Adrenal gland (tissue), 12 donors: ENCODE data around the gene RPS6KA2. TPM values are rescaled to one million over a fixed set of nuclear protein-coding genes. Genes with fewer than 3 reads are reported as not detected.

Experiments used
- DNase-seq, 7 donors: peaks; one replicate each; pipeline ENCODE4 v3.0.0-alpha.2; 2019 to 2020
- H3K27ac ChIP-seq, 5 donors: fragments of 200-600 bp; sonication (generic) in 4 of 5; 1 replicate in 3 of 5; 2 replicates in 2 of 5; pipeline versions ENCODE4 v1.5.1 to v1.8.0; 2016 to 2020; ENCODE audit warnings: mild to moderate bottlenecking in 1 of 5
- H3K27me3 ChIP-seq: fragments of 200-600 bp; 2 replicates; pipeline ENCODE4 v1.8.0; 2021
- H3K36me3 ChIP-seq, 2 donors: fragments of 200-600 bp; replicated peaks in 1 of 2; 1 replicate in 1 of 2; 2 replicates in 1 of 2; pipeline versions ENCODE4 v1.5.1 to v1.8.0; 2018 to 2022
- H3K4me1 ChIP-seq, 2 donors: fragments of 200-600 bp; replicated peaks in 1 of 2; 1 replicate in 1 of 2; 2 replicates in 1 of 2; pipeline versions ENCODE4 v1.5.1 to v1.8.0; 2018 to 2021
- H3K4me3 ChIP-seq, 4 donors: fragments of 200-600 bp; sonication (generic) in 3 of 4; one replicate each; pipeline ENCODE4 v1.5.1; 2016 to 2018
- H3K9me3 ChIP-seq, 3 donors: fragments of 200-600 bp; sonication (generic) in 1 of 3; replicated peaks in 1 of 3; 1 replicate in 2 of 3; 2 replicates in 1 of 3; pipeline versions ENCODE4 v1.5.1 to v1.8.0; 2016 to 2021
- CTCF ChIP-seq, 6 experiments: fragments of 450-650 bp in 4 of 6; fragments of 200-600 bp in 2 of 6; sonication (generic) in 1 of 6; IDR thresholded peaks; 1 replicate in 5 of 6; 2 replicates in 1 of 6; pipeline versions ENCODE4 v1.5.1 to v1.8.0; 2016 to 2021; ENCODE audit warnings: antibody characterized with exemption in 6 of 6, mild to moderate bottlenecking in 2 of 6, moderate library complexity in 1 of 6
- POLR2A ChIP-seq, 2 donors: fragments of 450-650 bp; IDR thresholded peaks; one replicate each; pipeline ENCODE4 v1.6.1; 2017; ENCODE audit warnings: antibody characterized with exemption in 2 of 2, mild to moderate bottlenecking in 2 of 2, moderate library complexity in 1 of 2
- WGBS, 4 donors: extraction: QIAGEN DNeasy Blood & Tissue Kit in 2 of 4; methylation state at CpG; one replicate each; pipeline versions ENCODE4 v1.1.5 to v1.1.7; 2013 to 2017; 5-methylcytosine and 5-hydroxymethylcytosine counted together
- intact Hi-C, 2 donors: fragments of 100-400 bp; cut with DNase I; formaldehyde crosslinking; loops; one replicate each; pipeline versions ENCODE4 v1.14.1 to v1.15.0; 2022 to 2023
- polyA plus RNA-seq, 3 donors: library from polyadenylated mRNA; stranded (reverse); fragments of 200-250 nt in 2 of 3; fragments of 350-450 nt in 1 of 3; fragmentation: Illumina TruSeq in 1 of 3; extraction: RNeasy Lipid Tissue Mini Kit (QIAGEN cat#74804) in 1 of 3; gene quantifications; one replicate each; pipeline ENCODE4 v1.2.3, GENCODE V29; 2013 to 2014
- total RNA-seq, 9 donors: library from RNA; depleted of rRNA in 4 of 9; stranded (reverse); fragments of >200 nt in 4 of 9; fragments of 120-200 nt in 1 of 9; fragmentation: NEBNext Ultra II Directional in 1 of 9; extraction: Animal tissue kit (Norgen Biotek cat#: 25700) in 1 of 9; gene quantifications; one replicate each; pipeline versions ENCODE4 v1.1.0 to v1.2.4, GENCODE V29; 2013 to 2023
- donor health status: healthy with polysubstance abuse.
- donor health status: Bipolar disorder and iron deficiency.
- donor health status: DM: yes; HTN: yes; CAD: no.
- donor health status: DM: no; HTN: no; CAD: no.
- donor health status: DM: no; HTN: no; CAD: no.
- donor health status: DM: yes; HTN: yes; CAD: no.

The RPS6KA2 gene
- total and polyA plus RNA-seq, 12 donors: 7.0 to 40.4 (median 26.2) TPM

- TF ChIP-seq POLR2A (IDR thresholded peaks at IDR 0.05) (no peak), CTCF (IDR thresholded peaks at IDR 0.05) (no peak)
- Histone ChIP-seq H3K9me3 (no peaks in the 10 kb centered on the region), H3K4me1 (no peaks in the 10 kb centered on the region), H3K36me3 (no peaks in the 10 kb centered on the region), H3K27me3 (no peaks in the 10 kb centered on the region), H3K4me3 (no peak overlapping the region), H3K27ac (no peak overlapping the region)
- DNase-seq: no peak
- WGBS, 4 donors: 92 to 100% (median 96%) methylated on average over 3 to 9 of the region's 9 CpGs
- intact Hi-C loops: no loop called here
Observed at GRCh38 chr6:166494101-166494441, 133.0 kb downstream of the RPS6KA2 start.

- Histone ChIP-seq H3K27me3 (no peaks in the 10 kb centered on the region), H3K9me3 (no peaks in the 10 kb centered on the region), H3K27ac (no peak overlapping the region), H3K36me3 (no peaks in the 10 kb centered on the region), H3K4me3 (no peak overlapping the region), H3K4me1 (no peaks in the 10 kb centered on the region)
- intact Hi-C loops: no loop called here
- no peak for TF ChIP-seq CTCF (IDR thresholded peaks at IDR 0.05)
- no peak for TF ChIP-seq POLR2A (IDR thresholded peaks at IDR 0.05)
- no peak for DNase-seq
- 93 to 100% (median 95%) methylated on average over 10 to 21 of the region's 21 CpGs for WGBS, 4 donors
Observed at GRCh38 chr6:166493427-166494100, 133.5 kb downstream of the RPS6KA2 start.

DNA sequence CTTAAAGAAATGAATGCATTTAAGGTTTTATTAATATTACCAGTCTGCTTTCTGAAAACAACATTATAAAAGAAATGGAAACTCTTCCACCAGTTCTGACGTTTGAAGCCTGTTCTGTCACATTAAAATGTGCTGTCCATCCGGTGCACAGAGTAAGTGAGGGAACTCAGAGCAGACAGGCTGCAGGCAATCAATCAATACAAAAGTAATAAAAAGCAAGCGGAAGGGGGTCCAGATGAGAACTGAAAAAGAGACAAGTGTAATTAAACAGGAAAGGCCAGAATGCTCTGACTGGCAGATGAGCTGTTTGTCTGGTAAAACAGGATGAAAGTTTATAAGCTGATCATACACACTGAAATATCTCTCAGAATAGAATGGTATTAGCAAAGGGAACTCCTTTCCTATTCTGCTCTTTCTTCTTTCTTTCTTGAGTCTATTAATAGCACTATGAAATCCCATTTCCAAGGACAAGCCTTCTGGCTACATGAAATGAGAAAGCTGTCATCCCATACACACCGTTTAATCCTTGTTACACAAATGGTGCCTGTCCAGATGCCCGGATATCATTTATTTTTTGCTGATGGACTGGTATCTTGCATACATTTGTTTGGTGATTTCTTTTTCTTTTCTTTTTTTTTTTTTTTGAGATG, 134.8 kb downstream of the RPS6KA2 start:
- Histone ChIP-seq H3K4me1 (no peaks in the 10 kb centered on the region), H3K27me3 (no peaks in the 10 kb centered on the region), H3K36me3 (no peaks in the 10 kb centered on the region), H3K4me3 (no peak overlapping the region), H3K9me3 (no peaks in the 10 kb centered on the region), H3K27ac (no peak overlapping the region)
- TF ChIP-seq CTCF (IDR thresholded peaks at IDR 0.05) (no peak), POLR2A (IDR thresholded peaks at IDR 0.05) (no peak)
- DNase-seq: no peak
- 63 to 69% (median 68%) methylated on average over 5 of the region's 5 CpGs for WGBS, 4 donors
- intact Hi-C loops: no loop called here

DNA sequence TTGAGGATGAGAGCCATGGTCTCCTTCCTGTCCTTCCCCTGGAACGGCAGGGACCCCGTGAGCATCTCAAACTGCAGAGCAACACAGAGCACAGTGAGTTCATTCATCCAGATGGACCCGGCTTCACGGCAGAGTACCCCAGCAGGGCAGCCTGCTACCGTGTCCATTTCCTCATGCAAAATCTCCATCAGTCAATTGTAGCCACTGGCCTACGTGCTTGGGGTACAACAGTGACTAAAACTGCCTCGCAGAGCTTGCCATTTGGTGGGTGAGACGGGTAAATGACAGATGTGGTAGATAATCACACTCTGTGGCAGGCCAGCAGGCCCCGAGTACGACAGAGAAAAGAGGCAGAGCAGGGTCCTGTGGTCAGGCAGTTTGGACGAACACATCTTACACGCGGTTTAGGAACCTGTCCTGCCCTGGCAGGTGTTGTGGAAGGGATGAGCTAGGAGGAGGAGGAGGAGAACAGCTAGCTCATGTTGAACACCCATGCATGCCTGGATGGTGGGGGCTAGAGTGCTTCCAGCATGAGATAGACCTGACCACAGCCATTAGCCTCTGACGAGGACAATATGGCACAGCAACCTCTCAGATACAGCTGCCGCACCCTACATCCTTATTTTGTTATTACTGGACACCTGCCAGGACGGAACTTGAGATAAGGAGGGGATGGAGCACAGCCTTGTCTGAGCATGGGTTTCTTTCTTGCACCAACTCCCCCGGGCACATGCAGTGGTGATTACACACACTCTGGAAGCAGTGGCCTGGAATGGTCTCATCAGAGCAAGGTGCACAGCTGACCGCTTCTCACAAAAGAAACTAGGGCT, 136.2 kb downstream of the RPS6KA2 start:
- intact Hi-C loops: no loop called here
- no peak overlapping the region for H3K4me3 ChIP-seq
- no peaks in the 10 kb centered on the region for H3K9me3 ChIP-seq
- no peaks in the 10 kb centered on the region for H3K27me3 ChIP-seq
- DNase-seq: peak in 2 of 7 donors; percentile 11 to 25
- H3K27ac ChIP-seq: no peak overlapping the region
- TF ChIP-seq CTCF (IDR thresholded peaks at IDR 0.05) (no peak), POLR2A (IDR thresholded peaks at IDR 0.05) (no peak)
- WGBS, 4 donors: 77 to 84% (median 81%) methylated on average over 11 to 18 of the region's 18 CpGs
- no peaks in the 10 kb centered on the region for H3K4me1 ChIP-seq
- no peaks in the 10 kb centered on the region for H3K36me3 ChIP-seq
